Measurements from ENCODE around the gene TUBB2B. TPM values are rescaled to one million over a fixed set of nuclear protein-coding genes. Genes with fewer than 3 reads are reported as not detected.

TUBB2B gene
- total RNA-seq, 1 experiment from 2014 or later, result 144 TPM

GRCh38 chr6:3213334-3213695 is 14.1 kb downstream of the TUBB2B start:
- Histone ChIP-seq H3K27ac (ENCODE audit: low read depth, low read length, poor library complexity, severe bottlenecking) (no peak overlapping the region), H3K27me3 (replicated peaks; ENCODE audit: insufficient read depth, low read depth, low read length, poor library complexity) (no peaks in the 10 kb centered on the region), H3K4me3 (ENCODE audit: low read depth, low read length, poor library complexity, severe bottlenecking) (no peak overlapping the region), H3K4me1 (ENCODE audit: insufficient read depth, low read length, poor library complexity, severe bottlenecking) (peaks cover 9% of the 10 kb centered on the region), H3K36me3 (ENCODE audit: insufficient read depth, low read length, poor library complexity, severe bottlenecking) (no peaks in the 10 kb centered on the region), H3K9me3 (ENCODE audit: low read depth, low read length, poor library complexity, severe bottlenecking) (no peaks in the 10 kb centered on the region)
- no peak for DNase-seq (ENCODE audit: low spot score)
- intact Hi-C loops (cut with micrococcal nuclease; ENCODE audit: unreplicated experiment), result no loop called here
- BruUV-seq (replicated peaks), result no TSS peak
- TF ChIP-seq EZH2 (IDR thresholded peaks at IDR 0.05; ENCODE audit: borderline replicate concordance, low read depth, low read length, poor library complexity, severe bottlenecking), result no peak
- ChIA-PET POLR2A (ENCODE audit: low non-redundant PET) (no interaction called here), CTCF (no interaction called here)

DNA sequence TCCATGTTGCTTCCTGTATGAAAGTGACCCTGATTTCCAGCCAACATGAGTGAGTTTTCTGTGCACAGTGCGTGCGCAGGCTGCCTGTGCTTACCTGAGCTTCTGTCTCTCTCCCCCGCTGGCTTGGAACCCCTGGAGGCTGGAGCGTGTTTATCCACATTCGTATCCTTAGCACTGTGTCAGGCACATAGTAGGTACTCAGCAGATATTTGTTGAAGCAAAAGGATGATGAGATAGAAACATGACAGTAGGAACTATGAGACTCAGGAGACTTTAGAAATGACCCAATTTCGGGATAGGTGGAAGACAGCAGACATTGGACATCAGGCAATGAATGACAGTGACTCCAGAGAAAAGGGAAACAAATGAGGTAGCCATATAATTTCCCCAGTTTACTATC is 15.2 kb downstream of the TUBB2B start:
- Histone ChIP-seq H3K9me3 (ENCODE audit: low read depth, low read length, poor library complexity, severe bottlenecking) (no peaks in the 10 kb centered on the region), H3K4me3 (ENCODE audit: low read depth, low read length, poor library complexity, severe bottlenecking) (no peak overlapping the region), H3K27ac (ENCODE audit: low read depth, low read length, poor library complexity, severe bottlenecking) (no peak overlapping the region), H3K36me3 (ENCODE audit: insufficient read depth, low read length, poor library complexity, severe bottlenecking) (no peaks in the 10 kb centered on the region), H3K27me3 (replicated peaks; ENCODE audit: insufficient read depth, low read depth, low read length, poor library complexity) (no peaks in the 10 kb centered on the region), H3K4me1 (ENCODE audit: insufficient read depth, low read length, poor library complexity, severe bottlenecking) (peaks cover 9% of the 10 kb centered on the region)
- DNase-seq (ENCODE audit: low spot score), result no peak
- TF ChIP-seq, protein P1, sequence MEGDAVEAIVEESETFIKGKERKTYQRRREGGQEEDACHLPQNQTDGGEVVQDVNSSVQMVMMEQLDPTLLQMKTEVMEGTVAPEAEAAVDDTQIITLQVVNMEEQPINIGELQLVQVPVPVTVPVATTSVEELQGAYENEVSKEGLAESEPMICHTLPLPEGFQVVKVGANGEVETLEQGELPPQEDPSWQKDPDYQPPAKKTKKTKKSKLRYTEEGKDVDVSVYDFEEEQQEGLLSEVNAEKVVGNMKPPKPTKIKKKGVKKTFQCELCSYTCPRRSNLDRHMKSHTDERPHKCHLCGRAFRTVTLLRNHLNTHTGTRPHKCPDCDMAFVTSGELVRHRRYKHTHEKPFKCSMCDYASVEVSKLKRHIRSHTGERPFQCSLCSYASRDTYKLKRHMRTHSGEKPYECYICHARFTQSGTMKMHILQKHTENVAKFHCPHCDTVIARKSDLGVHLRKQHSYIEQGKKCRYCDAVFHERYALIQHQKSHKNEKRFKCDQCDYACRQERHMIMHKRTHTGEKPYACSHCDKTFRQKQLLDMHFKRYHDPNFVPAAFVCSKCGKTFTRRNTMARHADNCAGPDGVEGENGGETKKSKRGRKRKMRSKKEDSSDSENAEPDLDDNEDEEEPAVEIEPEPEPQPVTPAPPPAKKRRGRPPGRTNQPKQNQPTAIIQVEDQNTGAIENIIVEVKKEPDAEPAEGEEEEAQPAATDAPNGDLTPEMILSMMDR (conservative IDR thresholded peaks at IDR 0.05; ENCODE audit: low read depth, low read length), result no peak
- TF ChIP-seq EZH2 (IDR thresholded peaks at IDR 0.05; ENCODE audit: borderline replicate concordance, low read depth, low read length, poor library complexity, severe bottlenecking), result no peak
- intact Hi-C loops (cut with micrococcal nuclease; ENCODE audit: unreplicated experiment), result no loop called here
- ChIA-PET POLR2A (ENCODE audit: low non-redundant PET) (no interaction called here), CTCF (interaction anchor here (0.8 kb wide), 1 partner anchor 206 kb away, joined by 3 read pairs; no protein-coding TSS in a partner anchor)
- BruUV-seq (replicated peaks), result no TSS peak

- H3K4me1 ChIP-seq (ENCODE audit: insufficient read depth, low read length, poor library complexity, severe bottlenecking), result peaks cover 9% of the 10 kb centered on the region
- DNase-seq (ENCODE audit: low spot score), result no peak
- H3K27me3 ChIP-seq (replicated peaks; ENCODE audit: insufficient read depth, low read depth, low read length, poor library complexity), result no peaks in the 10 kb centered on the region
- TF ChIP-seq, protein P1 (conservative IDR thresholded peaks at IDR 0.05; ENCODE audit: low read depth, low read length), result no peak
- no peak for TF ChIP-seq EZH2 (IDR thresholded peaks at IDR 0.05; ENCODE audit: borderline replicate concordance, low read depth, low read length, poor library complexity, severe bottlenecking)
- H3K4me3 ChIP-seq (ENCODE audit: low read depth, low read length, poor library complexity, severe bottlenecking), result no peak overlapping the region
- CTCF ChIA-PET, result interaction anchor here (0.8 kb wide), 1 partner anchor 206 kb away, joined by 3 read pairs; no protein-coding TSS in a partner anchor
- no peaks in the 10 kb centered on the region for H3K36me3 ChIP-seq (ENCODE audit: insufficient read depth, low read length, poor library complexity, severe bottlenecking)
- H3K27ac ChIP-seq (ENCODE audit: low read depth, low read length, poor library complexity, severe bottlenecking), result no peak overlapping the region
- intact Hi-C loops (cut with micrococcal nuclease; ENCODE audit: unreplicated experiment), result no loop called here
- BruUV-seq (replicated peaks), result no TSS peak
- POLR2A ChIA-PET (ENCODE audit: low non-redundant PET), result no interaction called here
- H3K9me3 ChIP-seq (ENCODE audit: low read depth, low read length, poor library complexity, severe bottlenecking), result no peaks in the 10 kb centered on the region
Observed at GRCh38 chr6:3211681-3212080, 15.8 kb downstream of the TUBB2B start.

DNA sequence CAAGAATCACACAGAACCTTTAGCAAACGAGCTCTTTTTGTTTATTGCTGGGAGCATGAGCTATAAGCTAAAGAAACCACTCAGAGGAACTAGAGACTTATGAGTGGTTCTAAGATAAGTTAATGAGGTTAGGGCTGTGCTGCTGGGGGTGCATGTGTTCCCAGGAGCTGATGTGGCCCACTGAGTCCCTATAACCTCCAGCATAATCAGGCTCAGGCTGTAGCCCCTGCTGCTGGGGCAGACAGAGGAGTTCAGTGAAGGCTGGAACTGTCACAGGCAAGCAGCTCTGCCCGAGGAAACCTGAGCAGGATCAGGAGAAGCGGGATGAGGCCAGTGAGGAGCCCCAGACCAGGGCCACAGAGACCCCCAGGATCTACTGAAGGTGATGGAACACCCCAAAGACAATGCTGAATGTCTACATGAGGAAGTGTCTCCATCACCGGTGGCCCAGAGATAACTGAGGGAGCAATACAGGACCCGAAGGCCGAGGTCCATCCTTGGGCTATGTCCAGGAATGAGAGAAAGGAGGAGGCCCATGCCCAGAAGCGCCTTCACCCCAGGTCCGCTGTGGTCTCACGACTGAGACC is 17.3 kb downstream of the TUBB2B start:
- no peaks in the 10 kb centered on the region for H3K36me3 ChIP-seq (ENCODE audit: insufficient read depth, low read length, poor library complexity, severe bottlenecking)
- ChIA-PET CTCF (no interaction called here), POLR2A (ENCODE audit: low non-redundant PET) (no interaction called here)
- peaks cover 9% of the 10 kb centered on the region for H3K4me1 ChIP-seq (ENCODE audit: insufficient read depth, low read length, poor library complexity, severe bottlenecking)
- H3K9me3 ChIP-seq (ENCODE audit: low read depth, low read length, poor library complexity, severe bottlenecking), result no peaks in the 10 kb centered on the region
- intact Hi-C loops (cut with micrococcal nuclease; ENCODE audit: unreplicated experiment), result no loop called here
- no TSS peak for BruUV-seq (replicated peaks)
- DNase-seq (ENCODE audit: low spot score), result no peak
- H3K27me3 ChIP-seq (replicated peaks; ENCODE audit: insufficient read depth, low read depth, low read length, poor library complexity), result no peaks in the 10 kb centered on the region
- no peak for TF ChIP-seq EZH2 (IDR thresholded peaks at IDR 0.05; ENCODE audit: borderline replicate concordance, low read depth, low read length, poor library complexity, severe bottlenecking)
- TF ChIP-seq, protein P1 (conservative IDR thresholded peaks at IDR 0.05; ENCODE audit: low read depth, low read length), result no peak
- no peak overlapping the region for H3K4me3 ChIP-seq (ENCODE audit: low read depth, low read length, poor library complexity, severe bottlenecking)
- no peak overlapping the region for H3K27ac ChIP-seq (ENCODE audit: low read depth, low read length, poor library complexity, severe bottlenecking)

Data from A673 (cell line).